ENCODE measurements around the gene ZDBF2. TPM values are rescaled to one million over a fixed set of nuclear protein-coding genes. Genes with fewer than 3 reads are reported as not detected.

Gene ZDBF2
- total RNA-seq, 2 experiments from 2014 or later = 10.5 to 10.9 TPM

DNA sequence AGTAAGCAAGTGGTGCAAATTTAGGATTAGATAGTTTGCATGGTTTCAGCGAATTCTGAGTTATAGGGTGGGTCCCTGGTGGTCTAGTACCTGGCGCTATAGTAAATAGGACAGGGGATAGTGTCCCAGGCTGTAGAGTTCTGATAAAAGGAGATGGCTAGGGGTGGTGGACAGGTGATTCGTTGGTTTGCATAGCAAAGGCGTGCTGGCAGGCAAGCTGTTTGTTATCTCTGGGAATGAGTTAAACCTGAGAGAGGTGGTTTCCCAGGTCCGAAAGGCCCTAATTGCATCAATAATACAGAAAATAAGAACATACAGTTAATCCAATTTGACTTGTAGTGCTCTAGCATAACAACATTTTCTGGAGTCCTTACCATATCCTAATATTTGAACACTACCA, 6.9 kb upstream of the ZDBF2 start:
- no peak for DNase-seq
- H3K4me1 Mint-ChIP-seq (ENCODE audit: low read depth) = peaks cover 6% of the 10 kb centered on the region
- no peaks in the 10 kb centered on the region for H3K9me3 Mint-ChIP-seq
- POLR2A ChIA-PET = no interaction called here
- intact Hi-C loops (cut with micrococcal nuclease) = no loop called here
- no peak for ATAC-seq
- no peaks in the 10 kb centered on the region for H3K36me3 Mint-ChIP-seq (ENCODE audit: low read depth)
- H3K27ac Mint-ChIP-seq = no peak overlapping the region
- CTCF ChIA-PET = no interaction called here
- no peak overlapping the region for H3K4me3 Mint-ChIP-seq
- peaks cover 59% of the 10 kb centered on the region for H3K27me3 Mint-ChIP-seq
- TF ChIP-seq, protein P1, sequence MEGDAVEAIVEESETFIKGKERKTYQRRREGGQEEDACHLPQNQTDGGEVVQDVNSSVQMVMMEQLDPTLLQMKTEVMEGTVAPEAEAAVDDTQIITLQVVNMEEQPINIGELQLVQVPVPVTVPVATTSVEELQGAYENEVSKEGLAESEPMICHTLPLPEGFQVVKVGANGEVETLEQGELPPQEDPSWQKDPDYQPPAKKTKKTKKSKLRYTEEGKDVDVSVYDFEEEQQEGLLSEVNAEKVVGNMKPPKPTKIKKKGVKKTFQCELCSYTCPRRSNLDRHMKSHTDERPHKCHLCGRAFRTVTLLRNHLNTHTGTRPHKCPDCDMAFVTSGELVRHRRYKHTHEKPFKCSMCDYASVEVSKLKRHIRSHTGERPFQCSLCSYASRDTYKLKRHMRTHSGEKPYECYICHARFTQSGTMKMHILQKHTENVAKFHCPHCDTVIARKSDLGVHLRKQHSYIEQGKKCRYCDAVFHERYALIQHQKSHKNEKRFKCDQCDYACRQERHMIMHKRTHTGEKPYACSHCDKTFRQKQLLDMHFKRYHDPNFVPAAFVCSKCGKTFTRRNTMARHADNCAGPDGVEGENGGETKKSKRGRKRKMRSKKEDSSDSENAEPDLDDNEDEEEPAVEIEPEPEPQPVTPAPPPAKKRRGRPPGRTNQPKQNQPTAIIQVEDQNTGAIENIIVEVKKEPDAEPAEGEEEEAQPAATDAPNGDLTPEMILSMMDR (IDR thresholded peaks at IDR 0.05) = no peak

DNA sequence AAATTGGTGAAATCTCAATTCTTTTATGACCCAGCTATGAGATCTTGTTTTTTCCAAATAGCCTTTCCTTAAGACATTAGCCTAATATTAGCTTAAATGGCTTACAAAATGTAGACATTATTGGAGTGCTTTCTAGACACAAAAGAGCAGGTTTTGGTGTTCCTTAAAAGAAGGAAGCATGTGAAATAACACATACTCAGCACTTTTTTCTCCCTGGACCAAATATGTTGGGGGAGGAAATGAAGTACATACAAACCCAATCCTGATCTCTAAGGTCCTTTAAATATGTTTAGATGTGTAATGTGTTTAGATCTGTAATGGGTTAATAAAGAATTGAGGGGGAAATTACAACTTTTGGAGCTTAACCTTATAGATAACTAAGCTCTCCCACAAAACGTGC, 3.4 kb upstream of the ZDBF2 start:
- Mint-ChIP-seq H3K4me1 (ENCODE audit: low read depth) (peaks cover 9% of the 10 kb centered on the region), H3K4me3 (no peak overlapping the region), H3K9me3 (no peaks in the 10 kb centered on the region), H3K27me3 (peaks cover 56% of the 10 kb centered on the region), H3K27ac (no peak overlapping the region), H3K36me3 (ENCODE audit: low read depth) (no peaks in the 10 kb centered on the region)
- DNase-seq (no peak), ATAC-seq (no peak)
- intact Hi-C loops (cut with micrococcal nuclease) = no loop called here
- ChIA-PET CTCF (no interaction called here), POLR2A (interaction anchor here (0.6 kb wide), 1 partner anchor 521 kb away, joined by 3 read pairs; no protein-coding TSS in a partner anchor)
- TF ChIP-seq, protein P1 (IDR thresholded peaks at IDR 0.05) = no peak

DNA sequence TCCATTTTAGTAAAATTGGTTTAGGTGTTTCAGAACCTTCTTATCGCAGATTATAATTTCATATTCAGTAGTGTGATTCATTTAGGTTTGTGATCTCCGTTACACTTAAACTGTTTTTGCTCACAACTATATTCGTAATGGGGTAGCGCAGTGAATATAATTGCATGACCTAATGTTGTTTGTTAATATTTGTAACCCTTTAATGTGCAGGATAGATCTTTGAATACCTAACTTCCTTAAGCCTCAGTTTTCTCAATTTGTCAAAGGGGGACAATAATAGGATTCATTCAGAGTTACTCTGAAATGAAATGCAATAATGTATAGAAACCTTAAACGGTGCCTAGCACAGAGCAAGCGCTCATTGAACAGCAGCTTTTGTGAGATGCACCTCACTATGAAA, 558 bp upstream of the ZDBF2 start:
- Mint-ChIP-seq H3K4me3 (peak overlapping the region; percentile 78), H3K36me3 (ENCODE audit: low read depth) (no peaks in the 10 kb centered on the region), H3K27ac (no peak overlapping the region), H3K27me3 (peaks cover 45% of the 10 kb centered on the region), H3K4me1 (ENCODE audit: low read depth) (peaks cover 12% of the 10 kb centered on the region), H3K9me3 (no peaks in the 10 kb centered on the region)
- POLR2A ChIA-PET = no interaction called here
- no peak for ATAC-seq
- intact Hi-C loops (cut with micrococcal nuclease) = no loop called here
- CTCF ChIA-PET = no interaction called here
- TF ChIP-seq, protein P1 (IDR thresholded peaks at IDR 0.05) = no peak
- DNase-seq = no peak

DNA sequence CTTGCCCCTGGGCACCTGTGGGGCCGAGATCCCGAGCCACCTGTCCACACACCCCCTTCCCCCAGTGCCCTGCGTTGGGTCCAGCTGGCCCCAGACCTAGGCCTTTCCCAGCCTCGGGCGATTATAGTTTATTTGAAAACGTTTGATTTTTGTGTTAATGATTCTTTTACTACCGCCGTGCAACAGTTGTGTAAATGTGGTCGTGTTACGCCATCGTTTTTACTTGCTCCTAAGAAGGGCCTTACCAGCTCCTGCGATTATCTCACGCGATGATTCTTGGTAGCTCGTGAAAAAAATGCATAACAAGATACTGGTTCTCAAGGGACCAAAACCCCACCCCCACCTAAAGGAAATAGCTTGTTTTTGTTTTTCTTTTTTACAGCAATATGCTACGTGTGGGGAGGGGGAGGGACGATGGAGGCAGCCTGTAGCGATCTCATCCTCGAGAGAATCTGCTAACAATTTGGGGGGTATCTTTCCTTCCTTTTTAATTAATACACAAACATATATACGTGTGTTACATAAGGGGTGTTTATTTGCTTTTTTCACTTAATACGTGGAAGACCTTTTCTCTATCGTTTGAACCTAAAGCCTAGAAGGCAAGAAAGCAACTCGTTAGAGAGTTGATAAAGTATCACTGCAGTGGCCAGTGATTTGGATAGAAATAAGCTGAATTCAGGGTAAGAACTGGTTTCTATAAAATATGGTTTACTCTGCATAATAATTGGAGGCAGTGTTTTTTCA, 1.0 kb downstream of the ZDBF2 start:
- Mint-ChIP-seq H3K4me1 (ENCODE audit: low read depth) (peaks cover 12% of the 10 kb centered on the region), H3K27ac (peak overlapping the region; percentile 59), H3K27me3 (peaks cover 43% of the 10 kb centered on the region), H3K9me3 (no peaks in the 10 kb centered on the region), H3K36me3 (ENCODE audit: low read depth) (no peaks in the 10 kb centered on the region), H3K4me3 (peak overlapping the region; percentile 76)
- ChIA-PET CTCF (no interaction called here), POLR2A (no interaction called here)
- TF ChIP-seq, protein P1 (IDR thresholded peaks at IDR 0.05) = no peak
- intact Hi-C loops (cut with micrococcal nuclease) = no loop called here
- DNase-seq (peak; percentile 21), ATAC-seq (peak; percentile 29)

DNA sequence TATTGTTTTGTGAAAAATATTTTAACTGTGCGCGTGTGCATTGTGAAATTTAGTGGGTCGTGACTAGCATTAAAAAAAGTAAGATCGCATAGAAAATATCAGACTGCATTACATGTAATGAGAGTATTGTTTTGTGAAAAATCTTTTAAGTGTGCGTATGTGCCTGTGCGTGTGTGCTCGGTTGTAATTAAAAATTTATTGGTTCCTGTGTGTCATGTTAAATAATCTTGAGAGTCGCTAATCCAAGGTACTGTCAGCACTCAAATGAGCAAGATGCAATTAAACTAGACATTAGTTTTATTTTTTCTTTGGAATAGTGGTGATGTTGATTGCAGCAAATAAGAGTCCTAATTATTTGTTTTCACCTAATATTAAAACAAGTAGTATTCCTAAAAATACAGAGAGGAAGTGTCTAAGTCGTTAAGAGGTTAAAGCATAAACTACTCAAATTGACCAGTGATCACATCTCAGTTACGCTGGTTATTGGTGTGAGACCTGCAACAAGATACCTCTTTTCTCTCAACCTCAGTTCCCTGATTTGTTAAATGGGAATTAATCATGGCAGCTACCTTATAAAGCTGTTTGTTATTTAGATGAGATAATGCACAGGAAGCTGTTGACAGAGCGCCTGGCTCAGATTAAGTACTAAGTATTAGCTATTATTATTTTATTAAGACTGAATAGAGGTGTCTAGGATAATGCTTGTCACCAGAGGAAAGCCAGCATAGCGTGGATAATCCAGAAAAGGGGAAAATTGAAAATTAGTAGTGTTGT, 1.9 kb downstream of the ZDBF2 start:
- Mint-ChIP-seq H3K9me3 (no peaks in the 10 kb centered on the region), H3K4me1 (ENCODE audit: low read depth) (peaks cover 12% of the 10 kb centered on the region), H3K36me3 (ENCODE audit: low read depth) (no peaks in the 10 kb centered on the region), H3K27me3 (peaks cover 40% of the 10 kb centered on the region), H3K27ac (peak overlapping the region; percentile 19), H3K4me3 (peak overlapping the region; percentile 76)
- POLR2A ChIA-PET = no interaction called here
- TF ChIP-seq, protein P1 (IDR thresholded peaks at IDR 0.05) = no peak
- intact Hi-C loops (cut with micrococcal nuclease) = no loop called here
- no peak for ATAC-seq
- CTCF ChIA-PET = no interaction called here
- DNase-seq = no peak
